HFFc6 (cell line): Measurements from ENCODE around the gene TSEN2. TPM values are rescaled to one million over a fixed set of nuclear protein-coding genes. Genes with fewer than 3 reads are reported as not detected.

ENCODE experiments used
- DNase-seq: peaks from one replicate; pipeline ENCODE4 v3.0.0-alpha.2; 2018
- H3K27ac Mint-ChIP-seq: 2 replicates; pipeline ENCODE4 v1.8.0; 2020; ENCODE audit warnings: mild to moderate bottlenecking, mixed read lengths
- H3K27me3 Mint-ChIP-seq: 2 replicates; pipeline ENCODE4 v1.8.0; 2021; ENCODE audit warnings: mild to moderate bottlenecking, moderate library complexity, mixed read lengths; ENCODE audit not compliant: insufficient read depth
- H3K36me3 Mint-ChIP-seq: 2 replicates; pipeline ENCODE4 v1.8.0; 2021; ENCODE audit warnings: low read depth, mixed read lengths
- H3K4me1 Mint-ChIP-seq: 2 replicates; pipeline ENCODE4 v1.8.0; 2020; ENCODE audit warnings: low read depth, mixed read lengths
- H3K4me3 Mint-ChIP-seq: 2 replicates; pipeline ENCODE4 v1.8.0; 2020; ENCODE audit warnings: mild to moderate bottlenecking, moderate library complexity, mixed read lengths
- H3K9me3 Mint-ChIP-seq: 2 replicates; pipeline ENCODE4 v1.8.0; 2020; ENCODE audit warnings: mild to moderate bottlenecking, mixed read lengths
- CTCF ChIP-seq: fragments of 200-600 bp; sonication (generic); IDR thresholded peaks from 2 replicates; pipeline ENCODE4 v1.5.0; 2021; ENCODE audit warnings: antibody characterized with exemption, mild to moderate bottlenecking
- total RNA-seq, 6 experiments: library from RNA; stranded (reverse); fragmentation: NEBNext Ultra II Directional; extraction: Animal tissue kit (Norgen Biotek cat#: 25700); gene quantifications; 2 replicates in 1 of 6; 3 replicates in 5 of 6; pipeline ENCODE4 v1.2.3, GENCODE V29; 2021

The TSEN2 gene
- total RNA-seq, 6 experiments from 2014 or later: 9.3 to 15.5 (median 10.9) TPM

DNA sequence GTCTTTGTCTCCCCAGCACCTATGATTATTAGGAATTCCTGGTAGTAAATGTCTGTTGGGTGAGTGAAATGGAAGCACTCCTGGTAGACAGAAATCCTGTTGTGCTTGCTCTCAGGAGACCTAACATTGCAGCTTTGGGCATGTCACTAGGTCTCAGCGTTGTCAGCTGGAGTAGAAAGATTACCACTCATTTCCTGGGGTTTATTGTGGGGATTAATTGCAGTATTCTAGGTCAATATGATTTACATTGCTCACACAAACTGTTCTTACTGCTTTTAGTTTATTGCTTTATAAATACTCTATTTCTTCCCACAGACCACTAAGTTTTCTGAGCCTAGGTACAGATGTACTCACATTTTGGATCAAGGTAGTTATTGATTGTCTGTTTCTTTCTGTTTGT, 5.1 kb downstream of the TSEN2 start:
- H3K36me3 Mint-ChIP-seq: peaks cover 12% of the 10 kb centered on the region; the same call in 1 of the 2 replicates
- no peak for TF ChIP-seq CTCF
- no peaks in the 10 kb centered on the region; the same call in 1 of the 2 replicates for H3K27me3 Mint-ChIP-seq
- peaks cover 20% of the 10 kb centered on the region for H3K4me1 Mint-ChIP-seq
- no peak overlapping the region for H3K4me3 Mint-ChIP-seq
- H3K27ac Mint-ChIP-seq: no peak overlapping the region
- no peaks in the 10 kb centered on the region for H3K9me3 Mint-ChIP-seq
- no peak for DNase-seq

DNA sequence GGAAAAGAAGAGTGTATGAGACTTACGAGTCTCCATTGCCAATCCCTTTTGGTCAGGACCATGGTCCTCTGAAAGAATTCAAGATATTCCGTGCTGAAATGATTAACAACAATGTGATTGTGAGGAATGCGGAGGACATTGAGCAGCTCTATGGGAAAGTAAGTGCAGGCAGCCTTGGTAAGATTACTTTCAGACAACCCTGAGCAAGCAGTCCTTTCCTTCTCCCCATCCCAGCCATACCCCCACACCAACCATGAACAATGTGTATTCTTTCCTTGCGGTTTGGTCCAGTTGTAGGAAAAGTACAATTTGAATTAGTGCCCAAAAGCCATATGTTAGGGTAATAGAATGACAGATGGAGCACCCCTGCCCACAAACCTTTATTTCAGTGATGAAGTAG, 5.6 kb downstream of the TSEN2 start:
- Mint-ChIP-seq H3K4me1 (peaks cover 17% of the 10 kb centered on the region), H3K36me3 (peaks cover 12% of the 10 kb centered on the region; the same call in 1 of the 2 replicates), H3K27me3 (no peaks in the 10 kb centered on the region), H3K27ac (peak overlapping the region; percentile 33; the same call in 1 of the 2 replicates), H3K4me3 (no peak overlapping the region), H3K9me3 (no peaks in the 10 kb centered on the region)
- no peak for DNase-seq
- no peak for TF ChIP-seq CTCF

GRCh38 chr3:12490547-12490946, 6.3 kb downstream of the TSEN2 start:
- TF ChIP-seq CTCF: no peak
- no peaks in the 10 kb centered on the region for H3K27me3 Mint-ChIP-seq
- H3K27ac Mint-ChIP-seq: no peak overlapping the region
- no peaks in the 10 kb centered on the region for H3K9me3 Mint-ChIP-seq
- peaks cover 12% of the 10 kb centered on the region; the same call in 1 of the 2 replicates for H3K36me3 Mint-ChIP-seq
- no peak for DNase-seq
- H3K4me3 Mint-ChIP-seq: no peak overlapping the region
- H3K4me1 Mint-ChIP-seq: peaks cover 10% of the 10 kb centered on the region

- H3K4me1 Mint-ChIP-seq: peaks cover 2% of the 10 kb centered on the region
- TF ChIP-seq CTCF: peak; percentile 48
- H3K36me3 Mint-ChIP-seq: peaks cover 11% of the 10 kb centered on the region
- no peak overlapping the region for H3K4me3 Mint-ChIP-seq
- H3K27me3 Mint-ChIP-seq: no peaks in the 10 kb centered on the region
- no peaks in the 10 kb centered on the region for H3K9me3 Mint-ChIP-seq
- H3K27ac Mint-ChIP-seq: no peak overlapping the region
- no peak for DNase-seq
These were observed 11.6 kb downstream of the TSEN2 start for GRCh38 chr3:12495749-12496452.

DNA sequence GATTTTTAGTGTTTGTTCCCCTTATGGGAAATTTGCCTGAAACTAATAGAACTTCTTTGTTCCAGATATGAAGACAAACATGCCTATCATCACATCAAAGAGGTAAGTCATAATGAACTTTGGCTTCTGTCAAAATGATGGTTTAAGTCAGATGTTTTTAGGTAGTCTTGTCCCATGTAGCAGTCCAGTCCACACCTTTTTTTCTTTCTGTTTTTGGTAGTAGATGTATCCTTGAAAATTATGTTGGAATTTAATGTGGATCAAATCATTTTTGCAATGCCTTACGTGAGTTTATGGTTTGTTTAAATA, 12.1 kb downstream of the TSEN2 start:
- TF ChIP-seq CTCF: no peak
- H3K9me3 Mint-ChIP-seq: no peaks in the 10 kb centered on the region
- H3K36me3 Mint-ChIP-seq: peaks cover 9% of the 10 kb centered on the region
- H3K27ac Mint-ChIP-seq: no peak overlapping the region
- H3K4me3 Mint-ChIP-seq: no peak overlapping the region
- H3K27me3 Mint-ChIP-seq: no peaks in the 10 kb centered on the region
- DNase-seq: no peak
- H3K4me1 Mint-ChIP-seq: peaks cover 7% of the 10 kb centered on the region
